Measurements from ENCODE around the gene WWOX. TPM values are rescaled to one million over a fixed set of nuclear protein-coding genes. Genes with fewer than 3 reads are reported as not detected.

The WWOX gene
- total and polyA plus RNA-seq, 2 donors (not counting 3 experiments of a cell fraction or from before 2014, with no cell fraction given): 6.2 to 12.5 TPM

- no peaks in the 10 kb centered on the region for H3K79me2 ChIP-seq (ENCODE audit: control insufficient read depth, insufficient read depth, low read length)
- no peaks in the 10 kb centered on the region for H3K36me3 ChIP-seq (ENCODE audit: control insufficient read depth in 2 of 2, extremely low read depth in 1 of 2, insufficient read depth in 2 of 2, low read length in 2 of 2)
- H3K4me1 ChIP-seq (ENCODE audit: control insufficient read depth, extremely low read depth, insufficient read depth, low read length): no peaks in the 10 kb centered on the region
- intact Hi-C loops (cut with micrococcal nuclease) (no loop called here), dilution Hi-C loops (cut with MboI; ENCODE audit: extremely low pct_ligation_motif_present, low sequenced_read_pairs) (no loop called here)
- BruUV-seq (replicated peaks): no TSS peak
- no peak overlapping the region for H3K4me2 ChIP-seq (ENCODE audit: insufficient read depth, low read length)
- no peak overlapping the region for H2AFZ ChIP-seq (ENCODE audit: low read depth, low read length)
- no peak overlapping the region for H3K27ac ChIP-seq (ENCODE audit: insufficient read depth, low read depth, low read length)
- no peak overlapping the region for H3K9ac ChIP-seq (replicated peaks; ENCODE audit: extremely low read depth, insufficient read depth, low read length)
- DNase-seq (ENCODE audit: low read depth, low spot score): no peak
- POLR2A ChIA-PET: no interaction called here
- TF ChIP-seq JUN (IDR thresholded peaks at IDR 0.05; ENCODE audit: borderline replicate concordance, insufficient read depth, insufficient read length, low read depth): no peak
- no peak for TF ChIP-seq FOS (IDR thresholded peaks at IDR 0.05; ENCODE audit: borderline replicate concordance, insufficient read depth, low read length)
- TF ChIP-seq POLR2AphosphoS5 (IDR thresholded peaks at IDR 0.05; ENCODE audit: insufficient read depth, low read depth, low read length): no peak
- no peak for TF ChIP-seq CTCF (IDR thresholded peaks at IDR 0.05; ENCODE audit: extremely low read depth in 1 of 2, insufficient read depth in 1 of 2, low read depth in 1 of 2, low read length in 2 of 2)
- no peak for TF ChIP-seq GATA2 (IDR thresholded peaks at IDR 0.05; ENCODE audit: insufficient read depth, insufficient read length, low read depth, low read length)
- no peak for TF ChIP-seq MYC (IDR thresholded peaks at IDR 0.05; ENCODE audit: low read depth, low read length)
- TF ChIP-seq POLR2A (IDR thresholded peaks at IDR 0.05; ENCODE audit: low read depth, low read length): no peak
- no peak for TF ChIP-seq MAX (IDR thresholded peaks at IDR 0.05; ENCODE audit: insufficient read depth, insufficient read length)
- no peak for TF ChIP-seq EZH2 (IDR thresholded peaks at IDR 0.05; ENCODE audit: borderline replicate concordance, low read depth, low read length, severe bottlenecking)
- H3K4me3 ChIP-seq (replicated peaks in 1 of 3; ENCODE audit: insufficient read depth in 1 of 3, low read depth in 1 of 3, low read length in 3 of 3): no peak overlapping the region
- no peaks in the 10 kb centered on the region for H4K20me1 ChIP-seq (replicated peaks; ENCODE audit: control insufficient read depth, extremely low read depth, insufficient read depth, low read length)
- CTCF ChIA-PET: no interaction called here
- no peaks in the 10 kb centered on the region for H3K9me1 ChIP-seq (replicated peaks; ENCODE audit: control insufficient read depth, extremely low read depth, insufficient read depth, low read length)
- no peaks in the 10 kb centered on the region for H3K9me3 ChIP-seq (replicated peaks; ENCODE audit: control insufficient read depth, insufficient read depth, low read length)
- H3K27me3 ChIP-seq (ENCODE audit: control insufficient read depth in 2 of 2, insufficient read depth in 2 of 2, low read length in 2 of 2): no peaks in the 10 kb centered on the region
- no peak for FAIRE-seq
Measured at GRCh38 chr16:78421181-78421708, 321.8 kb downstream of the WWOX start.
